K562 treated with DMSO at 1 percent for 24 hours (cell line): ENCODE results near the gene BLNK. TPM values are rescaled to one million over a fixed set of nuclear protein-coding genes. Genes with fewer than 3 reads are reported as not detected.

Experiments used
- total RNA-seq: library from RNA; unstranded; fragments of 300-600 nt; gene quantifications from 2 replicates; pipeline ENCODE4 v1.2.3, GENCODE V29; 2022; ENCODE audit warnings: low read depth; ENCODE audit not compliant: insufficient read depth

Gene BLNK
- not detected in 2 replicates for total RNA-seq

DNA sequence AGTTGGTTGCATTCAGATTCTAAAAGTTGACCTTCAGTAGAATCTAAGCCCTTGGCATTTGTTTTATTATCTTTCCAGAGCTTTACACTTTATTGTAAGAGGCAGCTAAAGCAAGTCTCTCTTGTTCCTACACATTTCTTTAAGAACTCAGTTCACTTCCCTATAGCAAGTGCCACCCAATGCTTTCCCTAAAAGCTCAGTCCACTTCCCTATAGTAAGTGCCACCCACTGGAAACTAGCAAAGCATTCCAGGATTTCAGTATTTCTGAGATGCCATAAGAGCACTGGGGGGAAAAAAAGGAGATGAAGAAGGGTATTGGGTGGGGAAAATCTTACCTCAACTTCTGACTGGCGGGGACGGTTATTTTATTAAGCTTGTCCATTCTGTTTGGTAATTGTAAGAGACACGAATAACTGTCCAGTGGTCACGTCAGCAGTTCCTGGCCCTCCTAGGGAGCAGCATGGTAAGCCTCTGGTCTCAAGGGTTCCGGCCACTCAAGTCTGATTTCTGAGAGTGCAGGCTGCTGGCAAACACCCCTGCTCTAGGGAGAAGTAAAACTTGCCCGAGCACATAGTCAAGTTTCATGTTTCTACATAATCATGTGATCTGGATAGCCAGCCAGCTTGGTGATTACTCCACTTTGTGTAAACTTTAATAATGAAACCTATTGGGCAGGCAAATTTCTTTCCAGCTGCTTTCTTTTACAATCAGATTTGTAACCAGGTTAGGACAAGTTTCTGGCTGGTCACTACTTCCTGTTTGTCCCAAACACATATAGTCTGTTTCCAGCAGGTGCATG lies at the start of gene BLNK:
Gene BLNK, minus strand, starts transcription at position 554 of the 800 bp plus-strand sequence. Its CDS starts 171 bp downstream, at position 383.

DNA sequence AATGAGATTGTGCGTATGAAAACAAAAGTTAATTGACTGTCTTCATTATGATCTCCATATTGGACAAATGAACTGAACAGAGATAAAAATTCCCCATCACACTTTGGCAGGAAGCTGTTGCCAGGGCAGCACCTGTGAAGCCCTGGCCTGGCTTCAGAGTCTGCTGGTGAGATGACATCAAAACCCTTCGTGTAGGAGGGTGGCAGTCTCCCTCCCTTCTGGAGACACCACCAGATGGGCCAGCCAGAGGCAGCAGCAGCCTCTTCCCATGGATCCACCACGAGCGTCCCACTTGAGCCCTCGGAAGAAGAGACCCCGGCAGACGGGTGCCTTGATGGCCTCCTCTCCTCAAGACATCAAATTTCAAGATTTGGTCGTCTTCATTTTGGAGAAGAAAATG lies 32.9 kb upstream of the BLNK start, which contains the start of gene DNTT:
Gene DNTT, plus strand, starts transcription at position 205 of the 400 bp plus-strand sequence. Its CDS starts 64 bp downstream, at position 269.

Other genes with a start within 250 kb of the BLNK start
- gene CCNJ, start 228.0 kb downstream of the BLNK start, total RNA-seq = 4.5 and 4.9 TPM in 2 replicates
- 6.7 and 7.1 TPM in 2 replicates for gene ZNF518A, start 141.3 kb downstream of the BLNK start, total RNA-seq
- not detected in 2 replicates for gene DNTT, start 32.9 kb upstream of the BLNK start, total RNA-seq
- not detected in 2 replicates for gene OPALIN, start 87.4 kb upstream of the BLNK start, total RNA-seq
- not detected in 2 replicates for gene TLL2, start 242.4 kb upstream of the BLNK start, total RNA-seq